OCI-LY7 (cell line): Measurements from ENCODE around the gene KIF5A.

Experiments used
- EZH2phosphoT487 ChIP-seq: fragments of 200-600 bp; sonication (generic); IDR thresholded peaks from 2 replicates; pipeline ENCODE4 v1.6.1; 2018; ENCODE audit warnings: low read depth, borderline replicate concordance, mild to moderate bottlenecking, mixed run types, antibody characterized with exemption, low read length, moderate library complexity, mixed read lengths
- TF ChIP-seq, protein P1 (sequence below): fragments of 200-600 bp; sonication (generic); conservative IDR thresholded peaks from 2 replicates; pipeline ENCODE4 v1.5.1; 2014; ENCODE audit warnings: mild to moderate bottlenecking, antibody characterized with exemption, low read length, moderate library complexity, mixed read lengths

DNA sequence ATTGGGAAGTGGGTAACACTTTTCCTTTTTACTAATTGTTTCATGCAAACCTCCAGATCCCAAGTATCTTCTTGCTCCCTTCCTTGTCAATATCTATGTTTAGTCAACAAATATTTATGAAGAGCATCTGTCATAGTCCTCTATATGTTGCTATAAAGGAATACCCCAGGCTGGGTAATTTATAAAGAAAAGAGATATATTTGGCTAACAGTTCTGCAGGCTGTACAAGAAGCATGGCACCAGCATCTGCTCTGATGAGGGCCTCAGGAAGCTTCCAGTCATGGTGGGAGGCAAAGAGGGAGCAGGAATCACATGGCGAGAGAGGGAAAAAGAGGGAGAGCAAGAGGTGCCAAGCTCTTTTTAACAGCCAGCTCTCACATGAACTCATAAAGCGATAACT is 4.6 kb downstream of the KIF5A start:
- TF ChIP-seq, protein P1, sequence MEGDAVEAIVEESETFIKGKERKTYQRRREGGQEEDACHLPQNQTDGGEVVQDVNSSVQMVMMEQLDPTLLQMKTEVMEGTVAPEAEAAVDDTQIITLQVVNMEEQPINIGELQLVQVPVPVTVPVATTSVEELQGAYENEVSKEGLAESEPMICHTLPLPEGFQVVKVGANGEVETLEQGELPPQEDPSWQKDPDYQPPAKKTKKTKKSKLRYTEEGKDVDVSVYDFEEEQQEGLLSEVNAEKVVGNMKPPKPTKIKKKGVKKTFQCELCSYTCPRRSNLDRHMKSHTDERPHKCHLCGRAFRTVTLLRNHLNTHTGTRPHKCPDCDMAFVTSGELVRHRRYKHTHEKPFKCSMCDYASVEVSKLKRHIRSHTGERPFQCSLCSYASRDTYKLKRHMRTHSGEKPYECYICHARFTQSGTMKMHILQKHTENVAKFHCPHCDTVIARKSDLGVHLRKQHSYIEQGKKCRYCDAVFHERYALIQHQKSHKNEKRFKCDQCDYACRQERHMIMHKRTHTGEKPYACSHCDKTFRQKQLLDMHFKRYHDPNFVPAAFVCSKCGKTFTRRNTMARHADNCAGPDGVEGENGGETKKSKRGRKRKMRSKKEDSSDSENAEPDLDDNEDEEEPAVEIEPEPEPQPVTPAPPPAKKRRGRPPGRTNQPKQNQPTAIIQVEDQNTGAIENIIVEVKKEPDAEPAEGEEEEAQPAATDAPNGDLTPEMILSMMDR = no peak
- no peak for TF ChIP-seq EZH2phosphoT487
